ENCODE data around the gene DNM3. TPM values are rescaled to one million over a fixed set of nuclear protein-coding genes. Genes with fewer than 3 reads are reported as not detected.

Gene DNM3
- total and polyA plus RNA-seq, 2 donors (not counting 1 experiment from before 2014, with no cell fraction given): 1.0 to 1.3 TPM

GRCh38 chr1:172400722-172401105, 559.4 kb downstream of the DNM3 start:
- no peaks in the 10 kb centered on the region for H4K20me1 ChIP-seq (ENCODE audit: control insufficient read depth, insufficient read depth, low read length, poor library complexity, severe bottlenecking)
- peaks cover 28 to 32% of the 10 kb centered on the region in 2 donors for H3K4me1 ChIP-seq (ENCODE audit: control insufficient read depth in 2 of 2, insufficient read depth in 2 of 2, low read length in 2 of 2)
- WGBS (ENCODE audit: insufficient coverage): 92% methylated on average over 1 of the region's 1 CpG
- H3K79me2 ChIP-seq (ENCODE audit: control insufficient read depth, insufficient read depth, low read length): peaks cover 4% of the 10 kb centered on the region
- H3K9me3 Mint-ChIP-seq (ENCODE audit: insufficient read depth): no peaks in the 10 kb centered on the region
- no peak overlapping the region for H3K27ac ChIP-seq (ENCODE audit: low read length in 2 of 2)
- H3K27me3 Mint-ChIP-seq: no peaks in the 10 kb centered on the region
- H3K4me1 Mint-ChIP-seq: peaks cover 41% of the 10 kb centered on the region
- intact Hi-C loops (cut with micrococcal nuclease): no loop called here
- DNase-seq: no peak
- no peaks in the 10 kb centered on the region for H3K9me3 ChIP-seq (ENCODE audit: control extremely low read depth in 1 of 3, control insufficient read depth in 2 of 3, insufficient read depth in 1 of 3, low read length in 2 of 3)
- H3K4me2 ChIP-seq (replicated peaks; ENCODE audit: low read depth, low read length, poor library complexity, severe bottlenecking): no peak overlapping the region
- POLR2A ChIA-PET: interaction anchor here (2.7 kb wide), 1 partner anchor 11 kb away, joined by 10 read pairs; no protein-coding TSS in a partner anchor
- no peak for TF ChIP-seq CTCF (IDR thresholded peaks at IDR 0.05)
- TF ChIP-seq EZH2 (IDR thresholded peaks at IDR 0.05; ENCODE audit: borderline replicate concordance, insufficient read depth, low read depth, low read length, poor library complexity, severe bottlenecking): no peak
- no peaks in the 10 kb centered on the region for H3K36me3 ChIP-seq (replicated peaks in 1 of 2; ENCODE audit: control extremely low read depth in 1 of 2, control insufficient read depth in 1 of 2, extremely low read depth in 1 of 2, insufficient read depth in 2 of 2, low read length in 1 of 2)
- no peak for ATAC-seq (ENCODE audit: low read depth)
- no peak overlapping the region for H3K27ac Mint-ChIP-seq
- H3K27me3 ChIP-seq (replicated peaks in 1 of 4; ENCODE audit: control extremely low read depth in 1 of 4, control insufficient read depth in 3 of 4, insufficient read depth in 4 of 4, low read length in 3 of 4): no peaks in the 10 kb centered on the region
- H3K4me3 ChIP-seq (ENCODE audit: control extremely low read depth in 1 of 5, extremely low read depth in 1 of 5, insufficient read depth in 1 of 5, low read depth in 2 of 5, low read length in 4 of 5): no peak overlapping the region
- H2AFZ ChIP-seq (ENCODE audit: insufficient read depth, low read depth, low read length, poor library complexity, severe bottlenecking): no peak overlapping the region
- CTCF ChIA-PET: interaction anchor here (0.8 to 12.3 kb wide), 10 partner anchors 15 to 397 kb away, joined by 3 to 152 read pairs (median 16); no protein-coding TSS in a partner anchor
- no peak overlapping the region for H3K9ac ChIP-seq (ENCODE audit: low read length)
- H3K4me3 Mint-ChIP-seq: no peak overlapping the region

- Histone ChIP-seq H4K20me1 (ENCODE audit: control insufficient read depth, insufficient read depth, low read length, poor library complexity, severe bottlenecking) (no peaks in the 10 kb centered on the region), H3K9me3 (ENCODE audit: control extremely low read depth in 1 of 3, control insufficient read depth in 2 of 3, insufficient read depth in 1 of 3, low read length in 2 of 3) (no peaks in the 10 kb centered on the region), H3K79me2 (ENCODE audit: control insufficient read depth, insufficient read depth, low read length) (peaks cover 4% of the 10 kb centered on the region), H3K4me2 (replicated peaks; ENCODE audit: low read depth, low read length, poor library complexity, severe bottlenecking) (no peak overlapping the region), H3K27ac (ENCODE audit: low read length in 2 of 2) (no peak overlapping the region), H3K4me1 (ENCODE audit: control insufficient read depth in 2 of 2, insufficient read depth in 2 of 2, low read length in 2 of 2) (peaks cover 25 to 30% of the 10 kb centered on the region in 2 donors), H3K4me3 (ENCODE audit: control extremely low read depth in 1 of 5, extremely low read depth in 1 of 5, insufficient read depth in 1 of 5, low read depth in 2 of 5, low read length in 4 of 5) (no peak overlapping the region), H3K27me3 (replicated peaks in 1 of 4; ENCODE audit: control extremely low read depth in 1 of 4, control insufficient read depth in 3 of 4, insufficient read depth in 4 of 4, low read length in 3 of 4) (no peaks in the 10 kb centered on the region), H3K9ac (ENCODE audit: low read length) (no peak overlapping the region), H3K36me3 (replicated peaks in 1 of 2; ENCODE audit: control extremely low read depth in 1 of 2, control insufficient read depth in 1 of 2, extremely low read depth in 1 of 2, insufficient read depth in 2 of 2, low read length in 1 of 2) (no peaks in the 10 kb centered on the region), H2AFZ (ENCODE audit: insufficient read depth, low read depth, low read length, poor library complexity, severe bottlenecking) (no peak overlapping the region)
- no peak for TF ChIP-seq EZH2 (IDR thresholded peaks at IDR 0.05; ENCODE audit: borderline replicate concordance, insufficient read depth, low read depth, low read length, poor library complexity, severe bottlenecking)
- no peak for TF ChIP-seq CTCF (IDR thresholded peaks at IDR 0.05)
- no peak overlapping the region for H3K4me3 Mint-ChIP-seq
- DNase-seq (no peak), ATAC-seq (ENCODE audit: low read depth) (no peak)
- no peaks in the 10 kb centered on the region for H3K27me3 Mint-ChIP-seq
- H3K9me3 Mint-ChIP-seq (ENCODE audit: insufficient read depth): no peaks in the 10 kb centered on the region
- POLR2A ChIA-PET: no interaction called here
- H3K4me1 Mint-ChIP-seq: peaks cover 35% of the 10 kb centered on the region
- CTCF ChIA-PET: interaction anchor here (0.7 to 12.3 kb wide), 7 partner anchors 14 to 398 kb away, joined by 3 to 152 read pairs (median 21); no protein-coding TSS in a partner anchor
- H3K27ac Mint-ChIP-seq: no peak overlapping the region
- intact Hi-C loops (cut with micrococcal nuclease): no loop called here
Observed at GRCh38 chr1:172401477-172401876, 560.2 kb downstream of the DNM3 start.
